AG08396 (cell line): ENCODE measurements around the gene SERINC2.
"Not testable (repeated sequence)": the region's sequence is repeated elsewhere in the genome, so short reads cannot be mapped to it uniquely, and the experiment has no call there.

ENCODE experiments used
- DNase-seq: peaks from one replicate; pipeline ENCODE4 v3.0.0; 2012; ENCODE audit warnings: low spot score, mixed read lengths

The SERINC2 gene

GRCh38 chr1:31414980-31415370, 2.0 kb downstream of the SERINC2 start:
- no peak for DNase-seq

- DNase-seq, result no peak
Observed at GRCh38 chr1:31415658-31416057, 2.6 kb downstream of the SERINC2 start.

GRCh38 chr1:31416101-31416736, 3.2 kb downstream of the SERINC2 start:
- no peak for DNase-seq

- no peak for DNase-seq
Observed at GRCh38 chr1:31417148-31417547, 4.1 kb downstream of the SERINC2 start.

GRCh38 chr1:31418626-31419323, 5.8 kb downstream of the SERINC2 start:
- no peak for DNase-seq

- no peak for DNase-seq
Observed at GRCh38 chr1:31420716-31421115, 7.7 kb downstream of the SERINC2 start.

- no peak for DNase-seq
Observed at GRCh38 chr1:31421371-31422040, 8.5 kb downstream of the SERINC2 start.

- peak; percentile 87 for DNase-seq
Observed at GRCh38 chr1:31422505-31423319, 9.7 kb downstream of the SERINC2 start.

- no peak for DNase-seq
Observed at GRCh38 chr1:31423418-31423947, 10.5 kb downstream of the SERINC2 start.

- no peak for DNase-seq
Observed at GRCh38 chr1:31424568-31424967, 11.6 kb downstream of the SERINC2 start.

GRCh38 chr1:31425301-31426081, 12.5 kb downstream of the SERINC2 start:
- no peak for DNase-seq

- DNase-seq, result no peak
Observed at GRCh38 chr1:31426249-31426922, 13.4 kb downstream of the SERINC2 start.

- DNase-seq, result no peak
Observed at GRCh38 chr1:31427322-31427721, 14.3 kb downstream of the SERINC2 start.

- no peak for DNase-seq
Observed at GRCh38 chr1:31428436-31429221, 15.6 kb downstream of the SERINC2 start.

- no peak for DNase-seq
Observed at GRCh38 chr1:31429583-31429982, 16.6 kb downstream of the SERINC2 start.

GRCh38 chr1:31431351-31432257, 18.6 kb downstream of the SERINC2 start:
- not testable (repeated sequence) for DNase-seq

GRCh38 chr1:31432592-31433395, 19.8 kb downstream of the SERINC2 start:
- no peak for DNase-seq

- DNase-seq, result peak; percentile 3
Observed at GRCh38 chr1:31433396-31433930, 20.4 kb downstream of the SERINC2 start.
